Tibial nerve (tissue), 3 donors: Measurements from ENCODE around the gene STON1.

Experiments used
- POLR2A ChIP-seq, 2 donors: fragments of 450-650 bp; IDR thresholded peaks; one replicate each; pipeline ENCODE4 v1.6.1; 2017; ENCODE audit warnings: antibody characterized with exemption in 2 of 2, mild to moderate bottlenecking in 2 of 2, moderate library complexity in 2 of 2
- TF ChIP-seq, protein P1 (sequence below), 5 experiments: fragments of 200-600 bp in 3 of 5; fragments of 450-650 bp in 2 of 5; sonication (generic) in 3 of 5; IDR thresholded peaks; one replicate each; pipeline ENCODE4 v1.5.1; 2016 to 2019; ENCODE audit warnings: antibody characterized with exemption in 5 of 5, mild to moderate bottlenecking in 3 of 5, moderate library complexity in 2 of 5

DNA sequence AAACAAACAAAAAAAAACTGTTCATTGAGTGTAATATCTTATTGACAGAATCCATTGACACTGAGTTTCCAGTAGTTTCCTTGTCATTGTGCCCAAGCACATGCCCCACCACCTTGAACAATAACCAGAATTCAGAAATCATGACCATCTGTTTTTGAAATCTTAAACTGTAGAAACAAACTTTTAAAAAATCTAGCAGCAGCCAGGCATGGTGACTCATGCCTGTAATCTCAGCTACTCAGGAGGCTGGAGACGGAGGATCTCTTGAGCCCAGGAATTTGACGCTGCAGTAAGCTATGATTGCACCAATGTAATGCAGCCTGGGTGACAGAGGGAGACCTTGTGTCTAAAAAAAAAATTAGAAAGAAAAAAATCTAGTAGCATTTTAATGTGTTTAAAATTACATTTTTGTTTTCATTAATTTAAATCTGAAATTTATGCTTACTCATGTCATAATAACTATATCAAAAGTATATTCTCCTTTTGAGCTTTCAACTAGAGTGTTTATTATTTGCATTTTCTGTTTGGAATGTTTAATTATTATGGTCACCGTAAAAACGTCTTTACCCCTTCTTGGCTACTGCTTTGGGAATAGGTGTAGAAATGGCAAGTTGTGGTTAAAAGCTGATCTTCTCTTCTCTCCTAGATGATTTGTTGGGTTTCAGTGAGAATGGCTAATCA, 25.2 kb upstream of the STON1 start:
- TF ChIP-seq, protein P1, sequence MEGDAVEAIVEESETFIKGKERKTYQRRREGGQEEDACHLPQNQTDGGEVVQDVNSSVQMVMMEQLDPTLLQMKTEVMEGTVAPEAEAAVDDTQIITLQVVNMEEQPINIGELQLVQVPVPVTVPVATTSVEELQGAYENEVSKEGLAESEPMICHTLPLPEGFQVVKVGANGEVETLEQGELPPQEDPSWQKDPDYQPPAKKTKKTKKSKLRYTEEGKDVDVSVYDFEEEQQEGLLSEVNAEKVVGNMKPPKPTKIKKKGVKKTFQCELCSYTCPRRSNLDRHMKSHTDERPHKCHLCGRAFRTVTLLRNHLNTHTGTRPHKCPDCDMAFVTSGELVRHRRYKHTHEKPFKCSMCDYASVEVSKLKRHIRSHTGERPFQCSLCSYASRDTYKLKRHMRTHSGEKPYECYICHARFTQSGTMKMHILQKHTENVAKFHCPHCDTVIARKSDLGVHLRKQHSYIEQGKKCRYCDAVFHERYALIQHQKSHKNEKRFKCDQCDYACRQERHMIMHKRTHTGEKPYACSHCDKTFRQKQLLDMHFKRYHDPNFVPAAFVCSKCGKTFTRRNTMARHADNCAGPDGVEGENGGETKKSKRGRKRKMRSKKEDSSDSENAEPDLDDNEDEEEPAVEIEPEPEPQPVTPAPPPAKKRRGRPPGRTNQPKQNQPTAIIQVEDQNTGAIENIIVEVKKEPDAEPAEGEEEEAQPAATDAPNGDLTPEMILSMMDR (IDR thresholded peaks at IDR 0.05) = no peak
- TF ChIP-seq POLR2A (IDR thresholded peaks at IDR 0.05) = no peak
